ENCODE results near the gene SPATA12.

GRCh38 chr3:57086201-57086600 is 25.7 kb downstream of the SPATA12 start:
- TF ChIP-seq CTCF (IDR thresholded peaks at IDR 0.05) (no peak), POLR2A (IDR thresholded peaks at IDR 0.05) (no peak), POLR2AphosphoS5 (IDR thresholded peaks at IDR 0.05) (no peak)

Measured in sigmoid colon (tissue), 4 donors.